BJ (cell line): ENCODE measurements around the gene IL1RAP. TPM values are rescaled to one million over a fixed set of nuclear protein-coding genes. Genes with fewer than 3 reads are reported as not detected.

Experiments
- CTCF ChIA-PET: fragments of 350-600 bp; formaldehyde crosslinking; extraction: SDS; loops from one replicate; lab custom pipeline; 2021; ENCODE audit warnings: antibody characterized with exemption, inconsistent platforms; lab: Yijun Ruan, JAX
- POLR2A ChIA-PET: fragments of 300-600 bp; sonication (Branson Sonifier 250); formaldehyde crosslinking; extraction: SDS; loops from one replicate; lab custom pipeline; 2021; ENCODE audit warnings: antibody characterized with exemption; lab: Charles Lee
- DNase-seq: peaks from one replicate; pipeline ENCODE4 v3.0.0-alpha.2; 2011; ENCODE audit warnings: low read depth
- H3K27me3 ChIP-seq: 2 replicates; pipeline ENCODE4 v1.6.0; 2011; ENCODE audit warnings: low read length; ENCODE audit not compliant: control insufficient read depth, insufficient read depth
- H3K36me3 ChIP-seq: 2 replicates; pipeline ENCODE4 v1.5.1; 2011; ENCODE audit warnings: low read length; ENCODE audit not compliant: control insufficient read depth, insufficient read depth
- H3K4me3 ChIP-seq: 2 replicates; pipeline ENCODE4 v1.5.1; 2011; ENCODE audit warnings: low read depth, mild to moderate bottlenecking, control low read depth, low read length
- CTCF ChIP-seq: IDR thresholded peaks from 2 replicates; pipeline ENCODE4 v1.5.1; 2011; ENCODE audit warnings: low read depth, mild to moderate bottlenecking, control low read depth, inconsistent platforms, low read length, moderate library complexity; ENCODE audit not compliant: insufficient read depth
- polyA plus RNA-seq: library from polyadenylated mRNA; depleted of rRNA; stranded (reverse); fragments of >200 nt; gene quantifications from 2 replicates; pipeline ENCODE4 v1.2.3, GENCODE V29; 2011

IL1RAP gene
- polyA plus RNA-seq, 1 experiment: 8.6 TPM

- CTCF ChIA-PET: interaction anchor here (1.4 kb wide), 1 partner anchor 29 kb away, joined by 4 read pairs; no protein-coding TSS in a partner anchor
- DNase-seq: no peak
- TF ChIP-seq CTCF: no peak
- H3K36me3 ChIP-seq: peaks cover 2% of the 10 kb centered on the region; the same call in 1 of the 2 replicates
- POLR2A ChIA-PET: no interaction called here
- no peaks in the 10 kb centered on the region for H3K27me3 ChIP-seq
- H3K4me3 ChIP-seq: no peak overlapping the region
Measured at GRCh38 chr3:190620886-190621608, 107.2 kb downstream of the IL1RAP start.

- DNase-seq: no peak
- ChIA-PET POLR2A (no interaction called here), CTCF (interaction anchor here (1.4 kb wide), 1 partner anchor 30 kb away, joined by 4 read pairs; no protein-coding TSS in a partner anchor)
- no peak overlapping the region for H3K4me3 ChIP-seq
- TF ChIP-seq CTCF: no peak
- H3K27me3 ChIP-seq: no peaks in the 10 kb centered on the region
- H3K36me3 ChIP-seq: peaks cover 2% of the 10 kb centered on the region; the same call in 1 of the 2 replicates
Measured at GRCh38 chr3:190621927-190622326, 108.0 kb downstream of the IL1RAP start.

- POLR2A ChIA-PET: no interaction called here
- CTCF ChIA-PET: no interaction called here
- Histone ChIP-seq H3K4me3 (no peak overlapping the region), H3K36me3 (peaks cover 2% of the 10 kb centered on the region; the same call in 1 of the 2 replicates), H3K27me3 (no peaks in the 10 kb centered on the region)
- DNase-seq: no peak
- TF ChIP-seq CTCF: no peak
Measured at GRCh38 chr3:190624282-190624681, 110.4 kb downstream of the IL1RAP start.

GRCh38 chr3:190626951-190627620 is 113.2 kb downstream of the IL1RAP start:
- H3K27me3 ChIP-seq: no peaks in the 10 kb centered on the region
- ChIA-PET POLR2A (no interaction called here), CTCF (no interaction called here)
- H3K36me3 ChIP-seq: peaks cover 2% of the 10 kb centered on the region; the same call in 1 of the 2 replicates
- DNase-seq: no peak
- H3K4me3 ChIP-seq: no peak overlapping the region
- no peak for TF ChIP-seq CTCF

GRCh38 chr3:190629088-190629487 is 115.2 kb downstream of the IL1RAP start:
- H3K27me3 ChIP-seq: no peaks in the 10 kb centered on the region
- H3K36me3 ChIP-seq: no peaks in the 10 kb centered on the region
- ChIA-PET POLR2A (no interaction called here), CTCF (no interaction called here)
- no peak overlapping the region for H3K4me3 ChIP-seq
- DNase-seq: no peak
- TF ChIP-seq CTCF: no peak
